ENCODE measurements around the gene SCD.

The SCD gene

GRCh38 chr10:100338434-100339036, 8.5 kb upstream of the SCD start:
- Histone ChIP-seq H3K4me3 (no peak overlapping the region), H3K27ac (peak overlapping the region in 1 of 21 experiments; percentile 29)

- peak overlapping the region in 1 of 21 experiments; percentile 29 for H3K27ac ChIP-seq
- no peak overlapping the region for H3K4me3 ChIP-seq
Measured at GRCh38 chr10:100339236-100339635, 7.8 kb upstream of the SCD start.

- Histone ChIP-seq H3K4me3 (no peak overlapping the region), H3K27ac (no peak overlapping the region)
Measured at GRCh38 chr10:100340948-100341847, 5.8 kb upstream of the SCD start.

GRCh38 chr10:100341953-100342626, 4.9 kb upstream of the SCD start:
- Histone ChIP-seq H3K27ac (no peak overlapping the region), H3K4me3 (no peak overlapping the region)

- no peak overlapping the region for H3K27ac ChIP-seq
Measured at GRCh38 chr10:100342627-100342972, 4.4 kb upstream of the SCD start.

GRCh38 chr10:100344241-100344788, 2.7 kb upstream of the SCD start:
- no peak overlapping the region for H3K4me3 ChIP-seq
- H3K27ac ChIP-seq = no peak overlapping the region

More at GRCh38 chr10:100342627-100342972, 4.4 kb upstream of the SCD start:
- H3K4me3 ChIP-seq = no peak overlapping the region

GRCh38 chr10:100345570-100346330, 1.3 kb upstream of the SCD start:
- H3K4me3 ChIP-seq = peak overlapping the region in 5 of 7 experiments; percentile 52 to 78 (median 73)
- H3K27ac ChIP-seq = peak overlapping the region in 2 of 21 experiments; percentile 21 to 82

GRCh38 chr10:100346351-100346764, 675 bp upstream of the SCD start:
- Histone ChIP-seq H3K27ac (peak overlapping the region in 16 of 21 experiments; percentile 21 to 84 (median 69)), H3K4me3 (peak overlapping the region; percentile 52 to 78 (median 67))

GRCh38 chr10:100347568-100348195, 649 bp downstream of the SCD start:
- H3K4me3 ChIP-seq = peak overlapping the region; percentile 52 to 78 (median 67)
- H3K27ac ChIP-seq = peak overlapping the region in 12 of 21 experiments; percentile 22 to 84 (median 72)

- Histone ChIP-seq H3K27ac (no peak overlapping the region), H3K4me3 (peak overlapping the region in 5 of 7 experiments; percentile 59 to 78 (median 73))
Measured at GRCh38 chr10:100348389-100348927, 1.4 kb downstream of the SCD start.

GRCh38 chr10:100349087-100349486, 2.1 kb downstream of the SCD start:
- no peak overlapping the region for H3K27ac ChIP-seq
- peak overlapping the region in 1 of 7 experiments; percentile 73 for H3K4me3 ChIP-seq

GRCh38 chr10:100349672-100350071, 2.6 kb downstream of the SCD start:
- no peak overlapping the region for H3K4me3 ChIP-seq
- no peak overlapping the region for H3K27ac ChIP-seq

GRCh38 chr10:100350914-100351485, 4.0 kb downstream of the SCD start:
- no peak overlapping the region for H3K4me3 ChIP-seq

GRCh38 chr10:100353770-100354485, 6.9 kb downstream of the SCD start:
- H3K4me3 ChIP-seq = no peak overlapping the region
- no peak overlapping the region for H3K27ac ChIP-seq

More at GRCh38 chr10:100350914-100351485, 4.0 kb downstream of the SCD start:
- H3K27ac ChIP-seq = no peak overlapping the region

GRCh38 chr10:100355086-100355485, 8.1 kb downstream of the SCD start:
- no peak overlapping the region for H3K4me3 ChIP-seq
- no peak overlapping the region for H3K27ac ChIP-seq

GRCh38 chr10:100356067-100357017, 9.3 kb downstream of the SCD start:
- H3K4me3 ChIP-seq = no peak overlapping the region
- H3K27ac ChIP-seq = no peak overlapping the region

All from skin epidermis (tissue), 12 donors.